ENCODE measurements around the gene DOK1. TPM values are rescaled to one million over a fixed set of nuclear protein-coding genes. Genes with fewer than 3 reads are reported as not detected.

DOK1 gene
- total RNA-seq, 1 donor from 2014 or later, result 19.3 TPM

- H3K4me3 Mint-ChIP-seq (ENCODE audit: unreplicated experiment), result peak overlapping the region; percentile 42
- no peaks in the 10 kb centered on the region for H3K9me3 Mint-ChIP-seq (ENCODE audit: unreplicated experiment)
- H3K27ac Mint-ChIP-seq (ENCODE audit: unreplicated experiment), result peak overlapping the region; percentile 84
- FAIRE-seq (peak; percentile 84), DNase-seq (ENCODE audit: low read depth) (peak; percentile 92)
- H3K27me3 Mint-ChIP-seq (ENCODE audit: low read depth, unreplicated experiment), result peaks cover 4% of the 10 kb centered on the region
- H4K20me1 ChIP-seq (ENCODE audit: insufficient read depth, low read length), result no peaks in the 10 kb centered on the region
- no peaks in the 10 kb centered on the region for H3K36me3 ChIP-seq (ENCODE audit: insufficient read depth, low read length)
- H3K9ac ChIP-seq (ENCODE audit: low read length), result peak overlapping the region; percentile 13
- H3K27me3 ChIP-seq (ENCODE audit: insufficient read depth, low read length), result no peaks in the 10 kb centered on the region
- no peaks in the 10 kb centered on the region for H3K36me3 Mint-ChIP-seq (ENCODE audit: low read depth, unreplicated experiment)
- H3K4me1 ChIP-seq (ENCODE audit: insufficient read depth, low read length), result peaks cover 45% of the 10 kb centered on the region
- no peak overlapping the region for H3K4me3 ChIP-seq (ENCODE audit: insufficient read depth, low read depth, low read length)
- no peak overlapping the region for H2AFZ ChIP-seq (ENCODE audit: low read depth, low read length)
- no peaks in the 10 kb centered on the region for H3K79me2 ChIP-seq (ENCODE audit: insufficient read depth, low read length)
- H3K27ac ChIP-seq (ENCODE audit: low read depth, low read length), result peak overlapping the region; percentile 93
- peaks cover 20% of the 10 kb centered on the region for H3K4me1 Mint-ChIP-seq (ENCODE audit: low read depth, unreplicated experiment)
- peak overlapping the region; percentile 52 for H3K4me2 ChIP-seq (ENCODE audit: low read length)
- TF ChIP-seq EZH2 (IDR thresholded peaks at IDR 0.05; ENCODE audit: insufficient read depth, low read length) (no peak), CTCF (IDR thresholded peaks at IDR 0.05; ENCODE audit: insufficient read depth, low read depth, low read length) (no peak)
- H3K9me3 ChIP-seq (ENCODE audit: insufficient read depth, low read depth, low read length), result no peaks in the 10 kb centered on the region
Measured at GRCh38 chr2:74566754-74567085, 12.2 kb downstream of the DOK1 start.

- Mint-ChIP-seq H3K9me3 (ENCODE audit: unreplicated experiment) (no peaks in the 10 kb centered on the region), H3K27ac (ENCODE audit: unreplicated experiment) (peak overlapping the region; percentile 23), H3K4me3 (ENCODE audit: unreplicated experiment) (no peak overlapping the region), H3K36me3 (ENCODE audit: low read depth, unreplicated experiment) (no peaks in the 10 kb centered on the region), H3K4me1 (ENCODE audit: low read depth, unreplicated experiment) (peaks cover 17% of the 10 kb centered on the region), H3K27me3 (ENCODE audit: low read depth, unreplicated experiment) (peaks cover 2% of the 10 kb centered on the region)
- no peak overlapping the region for H3K4me3 ChIP-seq (ENCODE audit: insufficient read depth, low read depth, low read length)
- H3K36me3 ChIP-seq (ENCODE audit: insufficient read depth, low read length), result no peaks in the 10 kb centered on the region
- H3K4me1 ChIP-seq (ENCODE audit: insufficient read depth, low read length), result peaks cover 45% of the 10 kb centered on the region
- no peak overlapping the region for H2AFZ ChIP-seq (ENCODE audit: low read depth, low read length)
- H3K4me2 ChIP-seq (ENCODE audit: low read length), result peak overlapping the region; percentile 52
- H3K27ac ChIP-seq (ENCODE audit: low read depth, low read length), result peak overlapping the region; percentile 93
- peak overlapping the region; percentile 66 for H3K9ac ChIP-seq (ENCODE audit: low read length)
- peak; percentile 62 for FAIRE-seq
- H3K27me3 ChIP-seq (ENCODE audit: insufficient read depth, low read length), result no peaks in the 10 kb centered on the region
- H4K20me1 ChIP-seq (ENCODE audit: insufficient read depth, low read length), result no peaks in the 10 kb centered on the region
- TF ChIP-seq CTCF (IDR thresholded peaks at IDR 0.05; ENCODE audit: insufficient read depth, low read depth, low read length) (no peak), EZH2 (IDR thresholded peaks at IDR 0.05; ENCODE audit: insufficient read depth, low read length) (no peak)
- no peaks in the 10 kb centered on the region for H3K79me2 ChIP-seq (ENCODE audit: insufficient read depth, low read length)
- H3K9me3 ChIP-seq (ENCODE audit: insufficient read depth, low read depth, low read length), result no peaks in the 10 kb centered on the region
- DNase-seq (ENCODE audit: low read depth), result peak; percentile 87
Measured at GRCh38 chr2:74567881-74568280, 13.4 kb downstream of the DOK1 start.

- H2AFZ ChIP-seq (ENCODE audit: low read depth, low read length), result no peak overlapping the region
- Mint-ChIP-seq H3K9me3 (ENCODE audit: unreplicated experiment) (no peaks in the 10 kb centered on the region), H3K4me1 (ENCODE audit: low read depth, unreplicated experiment) (peaks cover 23% of the 10 kb centered on the region), H3K36me3 (ENCODE audit: low read depth, unreplicated experiment) (no peaks in the 10 kb centered on the region), H3K4me3 (ENCODE audit: unreplicated experiment) (no peak overlapping the region), H3K27me3 (ENCODE audit: low read depth, unreplicated experiment) (no peaks in the 10 kb centered on the region), H3K27ac (ENCODE audit: unreplicated experiment) (peak overlapping the region; percentile 53)
- H3K27me3 ChIP-seq (ENCODE audit: insufficient read depth, low read length), result no peaks in the 10 kb centered on the region
- DNase-seq (ENCODE audit: low read depth) (no peak), FAIRE-seq (no peak)
- H3K4me2 ChIP-seq (ENCODE audit: low read length), result no peak overlapping the region
- no peaks in the 10 kb centered on the region for H3K79me2 ChIP-seq (ENCODE audit: insufficient read depth, low read length)
- H3K27ac ChIP-seq (ENCODE audit: low read depth, low read length), result no peak overlapping the region
- no peaks in the 10 kb centered on the region for H3K36me3 ChIP-seq (ENCODE audit: insufficient read depth, low read length)
- H3K9ac ChIP-seq (ENCODE audit: low read length), result no peak overlapping the region
- H3K9me3 ChIP-seq (ENCODE audit: insufficient read depth, low read depth, low read length), result no peaks in the 10 kb centered on the region
- H3K4me3 ChIP-seq (ENCODE audit: insufficient read depth, low read depth, low read length), result no peak overlapping the region
- TF ChIP-seq EZH2 (IDR thresholded peaks at IDR 0.05; ENCODE audit: insufficient read depth, low read length), result no peak
- TF ChIP-seq CTCF (IDR thresholded peaks at IDR 0.05; ENCODE audit: insufficient read depth, low read depth, low read length), result no peak
- no peaks in the 10 kb centered on the region for H4K20me1 ChIP-seq (ENCODE audit: insufficient read depth, low read length)
- peaks cover 37% of the 10 kb centered on the region for H3K4me1 ChIP-seq (ENCODE audit: insufficient read depth, low read length)
Measured at GRCh38 chr2:74569686-74570085, 15.2 kb downstream of the DOK1 start.
